GM18508 (cell line): ENCODE results near the gene FAM24B.

ENCODE experiments used
- ATAC-seq: cut with Tn5 transposase; IDR thresholded peaks from one replicate; pipeline ENCODE4 v1.9.1; 2021; ENCODE audit warnings: moderate number of reproducible peaks; ENCODE audit not compliant: insufficient read depth, unreplicated experiment

FAM24B gene

DNA sequence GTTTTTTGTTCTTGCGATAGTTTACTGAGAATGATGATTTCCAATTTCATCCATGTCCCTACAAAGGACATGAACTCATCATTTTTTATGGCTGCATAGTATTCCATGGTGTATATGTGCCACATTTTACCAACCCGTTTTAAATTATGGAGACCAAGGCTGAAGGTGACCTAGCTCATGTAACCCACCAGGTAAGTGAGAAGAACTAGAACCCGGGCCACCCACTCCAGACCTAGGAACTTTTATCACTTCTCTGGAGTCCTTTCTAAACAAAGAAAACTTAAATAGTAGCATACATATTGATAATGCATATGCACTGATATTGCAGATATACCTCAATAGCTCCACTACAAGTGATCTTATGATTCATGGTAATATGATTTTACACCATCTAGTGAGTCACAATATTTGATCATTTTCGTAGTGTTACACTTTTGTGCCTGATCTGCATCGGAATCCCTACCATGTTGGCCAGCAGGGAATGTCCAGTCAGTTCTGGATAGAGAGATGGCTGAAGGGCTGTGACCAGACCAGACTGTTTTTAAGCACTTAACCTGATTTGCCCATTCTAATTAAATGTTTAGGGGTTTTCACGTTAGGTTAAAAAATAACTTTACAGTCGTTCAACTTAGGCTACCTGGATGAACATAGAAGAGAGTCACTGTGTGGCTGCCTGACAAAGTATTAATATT lies 49.0 kb downstream of the FAM24B start:
- no peak for ATAC-seq

DNA sequence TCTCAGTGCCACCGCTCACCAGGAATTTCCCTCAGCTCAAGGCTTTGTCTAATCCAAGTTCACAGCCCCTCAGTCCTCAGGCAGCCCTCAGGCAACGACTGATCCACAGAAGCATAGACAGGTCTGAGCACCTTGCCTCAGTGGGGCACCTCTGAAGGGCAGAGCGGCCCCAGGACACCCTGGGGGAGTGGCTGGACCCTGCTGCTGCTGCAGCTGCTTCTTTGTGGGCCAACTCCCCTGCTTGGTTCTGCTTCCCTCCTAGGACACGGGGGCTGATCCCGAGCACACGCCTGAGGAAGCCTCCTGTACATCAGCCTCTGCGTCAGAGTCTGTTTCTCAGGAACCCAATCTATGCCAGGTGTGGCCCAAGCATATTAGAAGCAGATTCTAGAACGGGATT lies 49.9 kb downstream of the FAM24B start:
- no peak for ATAC-seq

DNA sequence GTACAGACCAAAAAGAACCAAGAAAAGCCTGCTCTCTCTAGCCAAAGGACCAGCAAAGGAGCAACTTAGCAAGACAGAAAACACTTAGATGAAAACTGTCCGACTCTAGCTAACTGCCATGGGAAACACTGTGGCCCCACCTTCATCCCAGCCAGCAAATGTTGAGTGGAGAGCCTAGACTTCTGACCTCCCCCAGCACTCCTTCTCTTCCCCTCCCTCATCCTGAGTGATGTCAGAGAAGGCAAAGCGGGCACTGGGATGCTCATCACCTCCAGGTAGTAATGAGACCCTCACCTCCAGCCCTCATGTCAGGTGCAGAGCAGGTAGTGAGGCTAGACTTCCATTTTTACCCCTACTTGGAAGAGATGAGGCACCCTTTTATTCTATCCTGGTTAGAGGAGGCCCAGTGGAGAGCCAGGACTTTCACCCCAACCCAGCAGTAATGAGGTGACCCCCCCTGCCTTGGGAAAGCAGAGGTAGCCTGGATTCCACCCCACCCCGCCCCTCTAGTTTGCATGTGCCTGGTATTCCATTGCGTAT lies 50.6 kb downstream of the FAM24B start:
- no peak for ATAC-seq

DNA sequence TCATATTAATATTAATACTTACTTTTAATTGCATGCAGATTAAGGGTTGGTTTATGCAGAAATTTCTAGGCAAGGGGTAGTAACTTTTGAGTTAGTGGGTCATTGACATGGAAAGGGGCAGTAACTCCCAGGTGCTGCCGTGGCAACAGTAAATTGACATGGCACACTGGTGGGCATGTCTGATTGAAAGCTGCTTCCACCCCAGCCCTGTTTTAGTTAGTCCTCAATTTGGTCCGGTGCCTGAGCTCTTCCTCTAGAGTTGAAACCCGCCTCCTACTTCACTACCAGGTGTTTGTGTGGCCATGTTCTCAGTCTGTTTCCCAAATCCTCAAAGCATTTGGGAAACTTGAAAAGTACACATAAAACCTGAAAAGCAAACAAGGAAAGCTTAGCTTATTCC lies 52.1 kb downstream of the FAM24B start:
- no peak for ATAC-seq

DNA sequence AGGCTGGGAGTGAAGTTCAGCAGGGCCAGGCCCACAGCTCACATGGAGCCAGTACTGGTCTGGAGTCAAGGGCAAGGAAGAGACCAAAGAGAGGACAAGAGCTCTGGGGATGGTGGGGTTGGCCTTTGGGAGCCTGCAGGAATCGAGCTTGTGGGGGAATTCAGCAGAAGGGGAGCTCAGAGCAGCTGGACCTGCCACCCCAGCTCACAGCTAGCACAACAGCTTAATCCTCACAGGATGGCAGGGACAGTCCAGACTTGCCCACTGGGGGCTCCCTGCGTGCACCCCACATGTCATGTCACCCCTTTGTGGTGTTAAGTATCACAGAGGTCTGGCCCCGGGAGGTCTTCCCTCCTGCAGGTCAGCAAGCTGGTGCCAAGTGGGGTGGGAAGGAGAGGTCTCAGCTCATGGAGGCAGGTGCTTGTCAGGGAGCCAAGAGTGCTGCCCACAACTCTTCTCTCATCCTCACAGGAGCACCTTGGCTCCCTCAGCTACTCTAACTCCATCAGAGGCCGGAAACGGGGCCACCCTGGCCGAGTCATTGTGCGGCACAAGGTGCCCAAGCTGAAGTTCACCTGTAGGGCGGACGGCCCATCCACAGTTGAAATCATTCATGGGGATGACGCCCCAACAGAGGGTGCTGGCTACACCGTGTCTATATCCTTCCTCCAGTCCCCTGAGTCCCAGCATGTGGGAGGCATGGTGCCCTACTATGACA lies 56.2 kb downstream of the FAM24B start:
- no peak for ATAC-seq

DNA sequence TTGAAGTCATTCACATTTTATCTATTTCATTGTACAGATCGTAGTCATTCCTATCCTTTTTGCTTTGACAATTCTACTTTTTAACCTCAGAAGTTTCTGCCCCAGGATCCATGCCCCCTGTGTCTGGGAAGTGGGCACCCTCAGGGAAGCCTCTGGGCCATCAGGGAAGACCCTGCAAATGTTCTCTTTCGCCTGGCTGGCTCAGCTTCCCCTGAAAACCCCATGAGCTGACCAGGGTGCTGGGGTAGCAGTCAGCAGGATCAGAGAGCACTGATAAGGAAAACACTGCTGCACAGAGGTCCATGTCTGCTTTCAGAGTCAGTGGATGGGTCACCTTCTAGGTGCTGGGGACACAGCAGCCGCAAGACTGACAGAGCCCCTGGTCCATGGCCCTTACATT lies 57.6 kb downstream of the FAM24B start:
- no peak for ATAC-seq

DNA sequence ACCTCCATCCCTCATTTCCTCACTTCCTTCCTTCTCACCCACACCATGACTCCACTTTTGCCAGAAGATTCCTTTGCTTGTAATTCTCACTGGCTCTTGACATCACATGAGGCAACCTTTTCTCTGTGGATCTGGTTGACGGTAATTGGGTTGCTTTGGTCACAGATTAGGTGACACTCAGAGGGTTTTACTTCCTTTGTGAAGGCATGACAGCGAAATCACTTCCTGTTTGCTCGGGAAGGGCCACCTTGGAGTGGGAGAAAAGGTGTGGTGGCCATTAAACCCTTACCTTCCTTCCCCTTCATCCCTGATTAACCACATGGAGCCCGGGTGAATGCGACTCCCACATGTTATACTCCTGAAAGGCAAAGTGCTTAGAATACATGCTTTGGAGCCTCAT lies 63.9 kb downstream of the FAM24B start:
- no peak for ATAC-seq

DNA sequence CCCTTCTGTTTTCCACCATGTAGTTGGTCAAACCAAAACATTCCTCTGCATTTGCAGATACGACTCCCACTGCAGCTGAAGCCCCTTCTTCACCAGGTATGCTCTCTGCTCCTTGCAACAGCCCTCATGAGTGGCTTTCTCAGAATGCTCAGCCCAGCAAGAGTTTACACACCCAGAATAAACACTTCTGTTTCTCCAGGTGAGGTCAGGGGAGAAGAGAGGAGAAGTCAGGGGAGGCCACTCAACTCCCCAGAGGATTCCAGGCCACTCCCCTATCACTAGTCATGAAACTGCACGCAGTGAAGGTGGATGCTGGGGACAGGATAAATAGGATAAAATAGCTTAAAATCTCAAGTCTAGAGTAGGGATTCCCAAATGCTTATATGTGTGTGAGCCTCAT lies 64.9 kb downstream of the FAM24B start:
- no peak for ATAC-seq

DNA sequence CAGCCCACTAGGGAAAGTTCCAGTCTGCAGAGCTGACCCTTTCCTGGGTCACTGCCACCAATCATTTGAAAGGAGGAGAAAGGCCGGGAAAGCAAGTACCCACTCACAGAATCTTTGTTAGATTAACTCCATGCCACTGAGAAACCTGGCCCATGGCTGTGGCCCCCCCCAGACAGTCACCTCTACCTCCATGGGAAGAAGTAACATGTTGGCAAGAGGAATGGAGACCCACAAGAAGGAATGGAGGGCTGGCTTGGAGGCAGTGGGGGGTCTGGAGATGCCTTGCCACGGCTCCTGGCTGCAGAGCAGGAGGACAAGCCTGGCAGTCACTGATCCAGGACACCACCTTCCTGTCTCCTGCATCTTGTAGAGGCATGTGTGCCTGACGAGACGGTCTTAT lies 66.6 kb downstream of the FAM24B start:
- no peak for ATAC-seq

DNA sequence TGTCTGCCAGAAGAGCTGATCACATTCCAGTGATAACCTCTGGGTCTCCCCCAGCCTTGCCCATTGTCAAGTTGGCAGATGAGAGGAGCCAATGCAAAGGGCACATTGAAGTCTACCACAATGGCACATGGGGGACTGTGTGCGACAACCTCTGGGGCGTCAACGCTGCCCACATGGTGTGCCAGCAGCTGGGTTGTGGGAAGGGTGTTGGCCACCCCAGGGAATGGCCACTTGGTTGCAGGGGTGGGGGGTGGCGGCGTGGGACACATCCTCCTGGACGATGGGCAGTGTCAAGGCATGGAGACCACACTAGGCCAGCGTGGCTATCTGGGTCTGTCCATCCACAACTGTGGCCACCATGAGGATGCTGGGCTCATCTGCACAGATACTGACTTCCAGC lies 77.1 kb downstream of the FAM24B start:
- no peak for ATAC-seq
